K562 (cell line): Measurements from ENCODE around the gene ZKSCAN3. TPM values are rescaled to one million over a fixed set of nuclear protein-coding genes. Genes with fewer than 3 reads are reported as not detected.
A peak's percentile ranks its signal among the peaks of the same experiment; 100 is the strongest.

Experiments
- ARNT ChIP-seq, 2 experiments: fragments of 450-650 bp; IDR thresholded peaks; 2 replicates each; pipeline ENCODE4 v1.6.1; 2016; ENCODE audit warnings: mild to moderate bottlenecking in 1 of 2
- E2F3 ChIP-seq: fragments of 250-450 bp; sonication (Bioruptor Pico); IDR thresholded peaks from 2 replicates; pipeline ENCODE4 v1.4.0; 2020; ENCODE audit warnings: mild to moderate bottlenecking
- MYNN ChIP-seq, 2 experiments: sonication (generic); formaldehyde crosslinking in 1 of 2; IDR thresholded peaks; 2 replicates each; pipeline versions ENCODE4 v1.5.0 to v1.6.1; 2016 to 2020; ENCODE audit warnings: antibody characterized with exemption in 1 of 2, missing genetic modification reagents in 1 of 2
- NR0B1 ChIP-seq: fragments of 450-650 bp; IDR thresholded peaks from one replicate; pipeline ENCODE4 v1.6.1; 2018; ENCODE audit warnings: mild to moderate bottlenecking, moderate library complexity; ENCODE audit not compliant: partially characterized antibody
- PPARD ChIP-seq: fragments of 250-450 bp; sonication (Bioruptor Pico); IDR thresholded peaks from 2 replicates; pipeline ENCODE4 v1.8.0; 2022; ENCODE audit warnings: inconsistent platforms, mild to moderate bottlenecking, moderate library complexity
- RHOXF2B ChIP-seq: fragments of 250-450 bp; sonication (Bioruptor Pico); conservative IDR thresholded peaks from 2 replicates; pipeline ENCODE4 v1.5.1; 2021
- ZNF79 ChIP-seq: fragments of 250-450 bp; sonication (Bioruptor Pico); IDR thresholded peaks from 2 replicates; pipeline ENCODE4 v1.4.0; 2020; ENCODE audit warnings: low read depth, mild to moderate bottlenecking, moderate library complexity
- polyA plus RNA-seq, 8 experiments: library from polyadenylated mRNA; depleted of rRNA in 4 of 8; stranded (reverse) in 5 of 8; unstranded in 3 of 8; fragments of >200 nt; fragmentation: Nextera tagmentation in 2 of 8; fragmentation: Illumina TruSeq in 1 of 8; extraction: Ambion mirVana in 2 of 8; extraction: Trizol in 1 of 8; gene quantifications; 2 replicates each; pipeline versions ENCODE4 v1.2.1 to v1.2.3, GENCODE V29; 2011 to 2014; ENCODE audit warnings: inconsistent platforms in 1 of 8, missing spikeins in 1 of 8
- total RNA-seq, 7 experiments: library from RNA; depleted of rRNA in 6 of 7; stranded (reverse); fragments of >200 nt in 6 of 7; fragmentation: Illumina TruSeq in 2 of 7; extraction: Trizol in 2 of 7; gene quantifications; 2 replicates each; pipeline versions ENCODE4 v1.2.1 to v1.2.3, GENCODE V29; 2011 to 2021; ENCODE audit warnings: low replicate concordance in 1 of 7
- TF ChIP-seq, protein P1 (sequence below), 2 experiments: IDR thresholded peaks in 1 of 2; conservative IDR thresholded peaks in 1 of 2; 2 replicates each; pipeline ENCODE4 v1.6.1; 2016; ENCODE audit warnings: low read depth in 2 of 2, mild to moderate bottlenecking in 1 of 2, missing compliant biosample characterization in 1 of 2, missing genetic modification characterization in 1 of 2, moderate library complexity in 1 of 2
- TF ChIP-seq, protein P2 (sequence below): fragments of 450-650 bp; IDR thresholded peaks from 2 replicates; pipeline ENCODE4 v1.6.1; 2016; ENCODE audit warnings: antibody characterized with exemption
- TF ChIP-seq, protein P3 (sequence below): sonication (generic); formaldehyde crosslinking; IDR thresholded peaks from 2 replicates; pipeline ENCODE4 v1.8.0; 2023; ENCODE audit warnings: missing genetic modification reagents, mild to moderate bottlenecking, borderline replicate concordance
- TF ChIP-seq, protein P4 (sequence below): fragments of 450-650 bp; IDR thresholded peaks from 2 replicates; pipeline ENCODE4 v1.6.1; 2016; ENCODE audit warnings: mild to moderate bottlenecking

Gene ZKSCAN3
- total and polyA plus RNA-seq, 9 of the 15 experiments (the other 6 are each of a cell fraction or from before 2014, with no cell fraction given), result 3.0 to 12.4 (median 10.2) TPM

- TF ChIP-seq, protein P1, sequence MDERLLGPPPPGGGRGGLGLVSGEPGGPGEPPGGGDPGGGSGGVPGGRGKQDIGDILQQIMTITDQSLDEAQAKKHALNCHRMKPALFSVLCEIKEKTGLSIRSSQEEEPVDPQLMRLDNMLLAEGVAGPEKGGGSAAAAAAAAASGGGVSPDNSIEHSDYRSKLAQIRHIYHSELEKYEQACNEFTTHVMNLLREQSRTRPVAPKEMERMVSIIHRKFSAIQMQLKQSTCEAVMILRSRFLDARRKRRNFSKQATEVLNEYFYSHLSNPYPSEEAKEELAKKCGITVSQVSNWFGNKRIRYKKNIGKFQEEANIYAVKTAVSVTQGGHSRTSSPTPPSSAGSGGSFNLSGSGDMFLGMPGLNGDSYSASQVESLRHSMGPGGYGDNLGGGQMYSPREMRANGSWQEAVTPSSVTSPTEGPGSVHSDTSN (CRISPR knock-in tag; IDR thresholded peaks at IDR 0.05; ENCODE audit: low read depth), result no peak
- TF ChIP-seq, protein P1 (tag; conservative IDR thresholded peaks at IDR 0.05; ENCODE audit: low read depth), result peak; percentile 92
- TF ChIP-seq E2F3 (CRISPR knock-in tag) (peak; percentile 97), RHOXF2B (CRISPR knock-in tag) (peak; percentile 95), ARNT (IDR thresholded peaks at IDR 0.05) (no peak; a peak in 1 of 4 replicates), PPARD (peak; percentile 84), NR0B1 (no peak), MYNN (IDR thresholded peaks at IDR 0.05) (no peak; the same call in 1 of the 2 replicates), MYNN (CRISPR knock-in tag; IDR thresholded peaks at IDR 0.05) (no peak), ZNF79 (CRISPR knock-in tag) (peak; percentile 98)
- TF ChIP-seq, protein P2, sequence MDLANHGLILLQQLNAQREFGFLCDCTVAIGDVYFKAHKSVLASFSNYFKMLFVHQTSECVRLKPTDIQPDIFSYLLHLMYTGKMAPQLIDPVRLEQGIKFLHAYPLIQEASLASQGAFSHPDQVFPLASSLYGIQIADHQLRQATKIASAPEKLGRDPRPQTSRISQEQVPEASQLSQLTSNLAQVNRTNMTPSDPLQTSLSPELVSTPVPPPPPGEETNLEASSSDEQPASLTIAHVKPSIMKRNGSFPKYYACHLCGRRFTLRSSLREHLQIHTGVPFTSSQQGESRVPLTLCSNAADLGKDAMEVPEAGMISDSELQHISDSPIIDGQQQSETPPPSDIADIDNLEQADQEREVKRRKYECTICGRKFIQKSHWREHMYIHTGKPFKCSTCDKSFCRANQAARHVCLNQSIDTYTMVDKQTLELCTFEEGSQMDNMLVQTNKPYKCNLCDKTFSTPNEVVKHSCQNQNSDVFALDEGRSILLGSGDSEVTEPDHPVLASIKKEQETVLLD, result peak; percentile 93
- TF ChIP-seq, protein P3, sequence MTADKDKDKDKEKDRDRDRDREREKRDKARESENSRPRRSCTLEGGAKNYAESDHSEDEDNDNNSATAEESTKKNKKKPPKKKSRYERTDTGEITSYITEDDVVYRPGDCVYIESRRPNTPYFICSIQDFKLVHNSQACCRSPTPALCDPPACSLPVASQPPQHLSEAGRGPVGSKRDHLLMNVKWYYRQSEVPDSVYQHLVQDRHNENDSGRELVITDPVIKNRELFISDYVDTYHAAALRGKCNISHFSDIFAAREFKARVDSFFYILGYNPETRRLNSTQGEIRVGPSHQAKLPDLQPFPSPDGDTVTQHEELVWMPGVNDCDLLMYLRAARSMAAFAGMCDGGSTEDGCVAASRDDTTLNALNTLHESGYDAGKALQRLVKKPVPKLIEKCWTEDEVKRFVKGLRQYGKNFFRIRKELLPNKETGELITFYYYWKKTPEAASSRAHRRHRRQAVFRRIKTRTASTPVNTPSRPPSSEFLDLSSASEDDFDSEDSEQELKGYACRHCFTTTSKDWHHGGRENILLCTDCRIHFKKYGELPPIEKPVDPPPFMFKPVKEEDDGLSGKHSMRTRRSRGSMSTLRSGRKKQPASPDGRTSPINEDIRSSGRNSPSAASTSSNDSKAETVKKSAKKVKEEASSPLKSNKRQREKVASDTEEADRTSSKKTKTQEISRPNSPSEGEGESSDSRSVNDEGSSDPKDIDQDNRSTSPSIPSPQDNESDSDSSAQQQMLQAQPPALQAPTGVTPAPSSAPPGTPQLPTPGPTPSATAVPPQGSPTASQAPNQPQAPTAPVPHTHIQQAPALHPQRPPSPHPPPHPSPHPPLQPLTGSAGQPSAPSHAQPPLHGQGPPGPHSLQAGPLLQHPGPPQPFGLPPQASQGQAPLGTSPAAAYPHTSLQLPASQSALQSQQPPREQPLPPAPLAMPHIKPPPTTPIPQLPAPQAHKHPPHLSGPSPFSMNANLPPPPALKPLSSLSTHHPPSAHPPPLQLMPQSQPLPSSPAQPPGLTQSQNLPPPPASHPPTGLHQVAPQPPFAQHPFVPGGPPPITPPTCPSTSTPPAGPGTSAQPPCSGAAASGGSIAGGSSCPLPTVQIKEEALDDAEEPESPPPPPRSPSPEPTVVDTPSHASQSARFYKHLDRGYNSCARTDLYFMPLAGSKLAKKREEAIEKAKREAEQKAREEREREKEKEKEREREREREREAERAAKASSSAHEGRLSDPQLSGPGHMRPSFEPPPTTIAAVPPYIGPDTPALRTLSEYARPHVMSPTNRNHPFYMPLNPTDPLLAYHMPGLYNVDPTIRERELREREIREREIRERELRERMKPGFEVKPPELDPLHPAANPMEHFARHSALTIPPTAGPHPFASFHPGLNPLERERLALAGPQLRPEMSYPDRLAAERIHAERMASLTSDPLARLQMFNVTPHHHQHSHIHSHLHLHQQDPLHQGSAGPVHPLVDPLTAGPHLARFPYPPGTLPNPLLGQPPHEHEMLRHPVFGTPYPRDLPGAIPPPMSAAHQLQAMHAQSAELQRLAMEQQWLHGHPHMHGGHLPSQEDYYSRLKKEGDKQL (CRISPR knock-in tag), result no peak
- TF ChIP-seq, protein P4, sequence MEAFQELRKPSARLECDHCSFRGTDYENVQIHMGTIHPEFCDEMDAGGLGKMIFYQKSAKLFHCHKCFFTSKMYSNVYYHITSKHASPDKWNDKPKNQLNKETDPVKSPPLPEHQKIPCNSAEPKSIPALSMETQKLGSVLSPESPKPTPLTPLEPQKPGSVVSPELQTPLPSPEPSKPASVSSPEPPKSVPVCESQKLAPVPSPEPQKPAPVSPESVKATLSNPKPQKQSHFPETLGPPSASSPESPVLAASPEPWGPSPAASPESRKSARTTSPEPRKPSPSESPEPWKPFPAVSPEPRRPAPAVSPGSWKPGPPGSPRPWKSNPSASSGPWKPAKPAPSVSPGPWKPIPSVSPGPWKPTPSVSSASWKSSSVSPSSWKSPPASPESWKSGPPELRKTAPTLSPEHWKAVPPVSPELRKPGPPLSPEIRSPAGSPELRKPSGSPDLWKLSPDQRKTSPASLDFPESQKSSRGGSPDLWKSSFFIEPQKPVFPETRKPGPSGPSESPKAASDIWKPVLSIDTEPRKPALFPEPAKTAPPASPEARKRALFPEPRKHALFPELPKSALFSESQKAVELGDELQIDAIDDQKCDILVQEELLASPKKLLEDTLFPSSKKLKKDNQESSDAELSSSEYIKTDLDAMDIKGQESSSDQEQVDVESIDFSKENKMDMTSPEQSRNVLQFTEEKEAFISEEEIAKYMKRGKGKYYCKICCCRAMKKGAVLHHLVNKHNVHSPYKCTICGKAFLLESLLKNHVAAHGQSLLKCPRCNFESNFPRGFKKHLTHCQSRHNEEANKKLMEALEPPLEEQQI, result peak; percentile 64; the same call in 1 of the 2 replicates
Measured at GRCh38 chr6:28353981-28354676, 4.4 kb downstream of the ZKSCAN3 start (continued).
